Activated T-cell treated with anti-CD3 and anti-CD28 coated beads for 24 hours (primary cell): Measurements from ENCODE around the gene OLIG3.

Experiments used
- DNase-seq: peaks from one replicate; pipeline ENCODE4 v3.0.0-alpha.2; 2020; ENCODE audit warnings: low read depth

The OLIG3 gene

DNA sequence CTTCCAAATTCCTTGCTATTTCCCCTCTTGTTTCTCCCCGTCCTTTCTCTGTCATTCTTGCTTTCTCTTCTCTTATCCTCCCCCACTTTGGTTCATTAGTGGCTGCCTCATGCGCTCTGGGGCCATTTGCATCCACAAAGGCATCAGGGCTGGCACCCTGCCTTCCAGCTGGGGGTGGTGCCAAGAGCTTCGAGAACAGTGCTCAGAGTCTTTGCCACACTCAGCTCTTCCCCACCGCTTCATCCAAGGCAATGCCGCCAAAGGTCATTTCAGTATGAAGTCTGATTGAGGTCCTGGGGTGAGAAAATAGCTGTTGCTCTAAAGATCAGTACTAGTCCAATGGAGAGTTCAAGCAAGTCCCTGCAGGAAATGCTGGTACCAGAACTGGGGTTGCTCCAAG is 22.7 kb downstream of the OLIG3 start:
- no peak for DNase-seq

DNA sequence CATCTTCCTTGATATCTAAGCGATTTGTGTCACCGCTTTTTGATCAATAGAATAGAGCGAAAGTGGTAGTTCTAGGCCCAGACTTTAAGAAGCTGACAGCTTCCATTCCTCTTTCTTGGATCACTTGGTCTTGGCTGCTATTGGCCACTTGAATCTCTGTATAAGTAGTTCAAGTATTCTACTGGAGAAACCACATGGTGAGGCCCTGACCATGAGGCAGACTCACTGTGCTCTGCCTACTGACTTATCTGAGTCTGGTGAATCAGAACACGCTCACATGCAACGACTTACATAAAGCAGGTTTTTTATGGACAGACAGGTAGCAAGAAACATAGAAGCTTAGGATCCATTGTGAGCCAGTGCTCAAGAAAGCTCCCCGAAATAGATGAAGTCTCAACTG is 27.0 kb downstream of the OLIG3 start:
- no peak for DNase-seq

DNA sequence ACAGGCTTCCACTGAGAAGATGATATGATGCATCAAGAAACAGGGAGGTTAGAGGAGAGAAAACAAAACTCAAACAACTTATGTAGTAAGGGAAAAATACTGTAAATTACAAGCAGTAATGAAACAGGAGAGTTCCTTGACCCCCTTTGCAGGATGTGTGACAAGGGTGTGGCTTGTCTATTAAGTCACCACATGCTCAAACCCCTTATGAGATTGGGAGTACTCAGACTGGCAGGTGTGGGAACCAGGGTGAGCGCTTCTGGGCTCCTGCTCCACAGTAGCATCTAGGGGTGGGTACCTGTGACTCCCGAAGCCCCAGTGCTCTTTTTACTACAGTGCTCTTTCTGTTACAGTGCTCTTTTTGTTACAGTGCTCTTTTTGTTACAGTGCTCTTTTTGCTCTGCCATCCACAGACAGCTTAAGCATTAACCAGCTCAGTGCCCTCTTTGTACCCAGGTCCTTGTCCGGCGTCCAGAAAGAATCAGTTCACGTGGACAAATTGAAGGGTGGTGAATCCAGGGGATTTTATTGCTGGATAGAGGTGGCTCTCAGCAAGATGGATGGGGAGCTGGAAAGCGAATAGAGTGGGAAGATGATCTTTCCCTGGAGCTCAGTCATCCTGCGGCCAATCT is 28.7 kb downstream of the OLIG3 start:
- DNase-seq: no peak

DNA sequence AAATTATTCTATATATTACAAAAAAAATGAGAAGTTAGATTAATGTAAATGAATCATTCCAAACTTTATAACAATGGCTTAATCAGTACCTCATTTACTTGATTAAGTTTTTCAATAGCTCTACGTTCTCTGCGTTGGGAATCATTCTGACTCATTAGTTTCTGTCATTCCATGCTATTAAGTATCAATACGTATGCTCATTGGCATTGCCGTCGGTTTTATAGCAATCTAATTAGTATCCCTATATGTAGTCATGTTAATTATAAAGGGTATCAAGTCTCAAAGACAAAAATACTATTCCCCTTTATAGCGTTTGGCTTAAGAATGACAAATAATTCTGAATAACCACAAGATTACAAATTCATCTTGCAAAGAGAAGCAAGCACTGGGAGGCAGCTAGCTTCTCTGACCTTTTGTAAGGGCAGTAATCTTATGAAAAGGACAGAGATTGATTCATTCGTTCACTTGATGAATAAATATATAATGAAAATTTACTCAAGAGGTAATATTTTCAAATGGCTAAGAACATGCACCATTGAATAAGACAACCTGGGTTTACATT is 41.8 kb downstream of the OLIG3 start:
- no peak for DNase-seq

DNA sequence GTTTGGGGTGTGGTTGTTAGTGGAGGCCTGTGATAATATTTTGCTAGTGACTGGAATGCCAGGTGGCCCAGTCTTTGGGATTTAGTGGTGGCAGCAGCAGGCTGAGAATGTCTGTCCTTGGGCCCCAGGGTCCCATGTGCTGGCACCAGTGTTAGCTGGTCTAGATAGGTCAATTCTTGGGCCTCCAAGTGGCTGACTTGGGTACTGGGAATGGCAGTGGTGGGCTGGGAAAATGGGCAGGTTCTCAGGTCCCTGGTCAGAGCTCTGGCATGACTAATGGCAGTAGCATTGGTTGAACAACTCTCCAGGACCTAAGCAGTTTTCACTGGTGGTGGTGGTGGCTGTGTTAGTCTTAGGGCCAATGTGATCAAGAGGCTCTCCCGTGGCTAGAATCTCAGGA is 50.3 kb downstream of the OLIG3 start:
- DNase-seq: no peak
